ENCODE measurements around the gene TNFRSF13B.

GRCh38 chr17:16975744-16976625, 4.1 kb upstream of the TNFRSF13B start:
- TF ChIP-seq YY1 (IDR thresholded peaks at IDR 0.05; ENCODE audit: low read depth) (no peak), MEF2A (IDR thresholded peaks at IDR 0.05; ENCODE audit: borderline replicate concordance, low read depth) (no peak), POLR2AphosphoS5 (IDR thresholded peaks at IDR 0.05; ENCODE audit: low read depth, low read length) (no peak), EZH2phosphoT487 (IDR thresholded peaks at IDR 0.05; ENCODE audit: borderline replicate concordance, low read depth) (no peak), TCF12 (IDR thresholded peaks at IDR 0.05) (no peak), FOSL2 (IDR thresholded peaks at IDR 0.05; ENCODE audit: borderline replicate concordance, low read depth) (no peak), FOXM1 (IDR thresholded peaks at IDR 0.05; ENCODE audit: low read depth) (no peak), GABPA (IDR thresholded peaks at IDR 0.05; ENCODE audit: low read depth) (no peak)
- TF ChIP-seq, protein P1, sequence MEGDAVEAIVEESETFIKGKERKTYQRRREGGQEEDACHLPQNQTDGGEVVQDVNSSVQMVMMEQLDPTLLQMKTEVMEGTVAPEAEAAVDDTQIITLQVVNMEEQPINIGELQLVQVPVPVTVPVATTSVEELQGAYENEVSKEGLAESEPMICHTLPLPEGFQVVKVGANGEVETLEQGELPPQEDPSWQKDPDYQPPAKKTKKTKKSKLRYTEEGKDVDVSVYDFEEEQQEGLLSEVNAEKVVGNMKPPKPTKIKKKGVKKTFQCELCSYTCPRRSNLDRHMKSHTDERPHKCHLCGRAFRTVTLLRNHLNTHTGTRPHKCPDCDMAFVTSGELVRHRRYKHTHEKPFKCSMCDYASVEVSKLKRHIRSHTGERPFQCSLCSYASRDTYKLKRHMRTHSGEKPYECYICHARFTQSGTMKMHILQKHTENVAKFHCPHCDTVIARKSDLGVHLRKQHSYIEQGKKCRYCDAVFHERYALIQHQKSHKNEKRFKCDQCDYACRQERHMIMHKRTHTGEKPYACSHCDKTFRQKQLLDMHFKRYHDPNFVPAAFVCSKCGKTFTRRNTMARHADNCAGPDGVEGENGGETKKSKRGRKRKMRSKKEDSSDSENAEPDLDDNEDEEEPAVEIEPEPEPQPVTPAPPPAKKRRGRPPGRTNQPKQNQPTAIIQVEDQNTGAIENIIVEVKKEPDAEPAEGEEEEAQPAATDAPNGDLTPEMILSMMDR (IDR thresholded peaks at IDR 0.05), result no peak
- TF ChIP-seq, protein P2, sequence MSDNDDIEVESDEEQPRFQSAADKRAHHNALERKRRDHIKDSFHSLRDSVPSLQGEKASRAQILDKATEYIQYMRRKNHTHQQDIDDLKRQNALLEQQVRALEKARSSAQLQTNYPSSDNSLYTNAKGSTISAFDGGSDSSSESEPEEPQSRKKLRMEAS (IDR thresholded peaks at IDR 0.05; ENCODE audit: low read depth), result no peak
- TF ChIP-seq, protein P3, sequence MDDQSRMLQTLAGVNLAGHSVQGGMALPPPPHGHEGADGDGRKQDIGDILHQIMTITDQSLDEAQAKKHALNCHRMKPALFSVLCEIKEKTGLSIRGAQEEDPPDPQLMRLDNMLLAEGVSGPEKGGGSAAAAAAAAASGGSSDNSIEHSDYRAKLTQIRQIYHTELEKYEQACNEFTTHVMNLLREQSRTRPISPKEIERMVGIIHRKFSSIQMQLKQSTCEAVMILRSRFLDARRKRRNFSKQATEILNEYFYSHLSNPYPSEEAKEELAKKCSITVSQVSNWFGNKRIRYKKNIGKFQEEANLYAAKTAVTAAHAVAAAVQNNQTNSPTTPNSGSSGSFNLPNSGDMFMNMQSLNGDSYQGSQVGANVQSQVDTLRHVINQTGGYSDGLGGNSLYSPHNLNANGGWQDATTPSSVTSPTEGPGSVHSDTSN (IDR thresholded peaks at IDR 0.05), result no peak
- TF ChIP-seq, protein P4, sequence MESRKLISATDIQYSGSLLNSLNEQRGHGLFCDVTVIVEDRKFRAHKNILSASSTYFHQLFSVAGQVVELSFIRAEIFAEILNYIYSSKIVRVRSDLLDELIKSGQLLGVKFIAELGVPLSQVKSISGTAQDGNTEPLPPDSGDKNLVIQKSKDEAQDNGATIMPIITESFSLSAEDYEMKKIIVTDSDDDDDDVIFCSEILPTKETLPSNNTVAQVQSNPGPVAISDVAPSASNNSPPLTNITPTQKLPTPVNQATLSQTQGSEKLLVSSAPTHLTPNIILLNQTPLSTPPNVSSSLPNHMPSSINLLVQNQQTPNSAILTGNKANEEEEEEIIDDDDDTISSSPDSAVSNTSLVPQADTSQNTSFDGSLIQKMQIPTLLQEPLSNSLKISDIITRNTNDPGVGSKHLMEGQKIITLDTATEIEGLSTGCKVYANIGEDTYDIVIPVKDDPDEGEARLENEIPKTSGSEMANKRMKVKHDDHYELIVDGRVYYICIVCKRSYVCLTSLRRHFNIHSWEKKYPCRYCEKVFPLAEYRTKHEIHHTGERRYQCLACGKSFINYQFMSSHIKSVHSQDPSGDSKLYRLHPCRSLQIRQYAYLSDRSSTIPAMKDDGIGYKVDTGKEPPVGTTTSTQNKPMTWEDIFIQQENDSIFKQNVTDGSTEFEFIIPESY (IDR thresholded peaks at IDR 0.05; ENCODE audit: borderline replicate concordance, low read depth), result no peak
